HuH-7.5 (cell line): ENCODE data around the gene ATXN7.
A peak's percentile ranks its signal among the peaks of the same experiment; 100 is the strongest.

Experiments used
- DNase-seq: peaks from one replicate; pipeline ENCODE4 v3.0.0; 2011; ENCODE audit warnings: low spot score

The ATXN7 gene

DNA sequence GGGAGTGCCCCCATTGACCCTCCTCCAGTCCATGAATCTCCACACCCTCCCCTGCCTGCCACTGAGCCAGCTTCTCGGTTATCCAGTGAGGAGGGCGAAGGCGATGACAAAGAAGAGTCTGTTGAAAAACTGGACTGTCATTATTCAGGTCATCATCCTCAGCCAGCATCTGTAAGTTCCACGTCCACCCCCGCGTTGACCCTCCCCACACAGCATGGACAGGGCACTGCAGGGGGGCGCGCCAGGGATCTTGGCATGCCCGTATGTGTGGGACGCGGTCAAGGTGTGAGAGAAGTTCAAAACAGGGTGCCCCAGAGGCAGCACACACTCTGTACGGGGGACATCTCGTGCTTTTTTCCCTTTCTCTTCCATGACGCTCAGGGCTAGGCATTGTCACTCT lies 126.5 kb downstream of the ATXN7 start:
- DNase-seq: no peak

DNA sequence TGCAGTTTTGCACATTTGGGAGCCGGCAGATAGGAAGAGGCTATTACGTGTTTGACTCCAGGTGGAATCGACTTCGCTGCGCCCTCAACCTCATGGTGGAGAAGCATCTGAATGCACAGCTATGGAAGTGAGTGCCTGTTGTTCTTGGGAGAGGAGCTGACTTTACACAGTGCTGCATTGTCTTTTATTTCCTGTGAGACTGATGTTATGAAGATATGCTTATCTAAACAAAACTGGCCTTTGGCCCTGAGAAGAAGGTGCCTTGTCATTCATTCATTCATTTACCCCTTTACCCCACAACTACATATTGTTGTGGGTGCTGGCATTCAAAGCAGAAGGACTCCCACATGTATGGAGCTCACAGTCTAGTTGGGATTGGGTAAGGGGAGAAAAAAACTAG lies 127.1 kb downstream of the ATXN7 start:
- DNase-seq: no peak

DNA sequence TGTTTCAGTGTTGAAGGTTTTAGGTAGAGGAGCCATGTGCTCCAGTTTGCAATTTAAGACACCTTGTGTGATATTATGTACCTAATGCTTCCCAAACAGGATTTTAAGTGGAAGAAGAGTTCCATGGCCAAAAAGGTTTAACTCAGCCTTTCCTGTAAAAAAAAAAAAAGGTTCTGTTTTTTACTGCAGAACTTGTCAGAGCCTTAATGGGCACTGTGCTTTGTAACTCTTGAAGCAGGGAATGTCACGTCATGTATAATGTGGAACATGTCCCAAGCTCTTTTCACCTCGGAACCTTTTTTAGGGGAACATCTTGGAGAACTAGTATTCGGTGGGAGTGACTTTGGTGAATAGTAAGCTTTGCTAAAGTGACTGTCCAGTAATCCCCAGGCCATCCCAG lies 128.0 kb downstream of the ATXN7 start:
- no peak for DNase-seq

DNA sequence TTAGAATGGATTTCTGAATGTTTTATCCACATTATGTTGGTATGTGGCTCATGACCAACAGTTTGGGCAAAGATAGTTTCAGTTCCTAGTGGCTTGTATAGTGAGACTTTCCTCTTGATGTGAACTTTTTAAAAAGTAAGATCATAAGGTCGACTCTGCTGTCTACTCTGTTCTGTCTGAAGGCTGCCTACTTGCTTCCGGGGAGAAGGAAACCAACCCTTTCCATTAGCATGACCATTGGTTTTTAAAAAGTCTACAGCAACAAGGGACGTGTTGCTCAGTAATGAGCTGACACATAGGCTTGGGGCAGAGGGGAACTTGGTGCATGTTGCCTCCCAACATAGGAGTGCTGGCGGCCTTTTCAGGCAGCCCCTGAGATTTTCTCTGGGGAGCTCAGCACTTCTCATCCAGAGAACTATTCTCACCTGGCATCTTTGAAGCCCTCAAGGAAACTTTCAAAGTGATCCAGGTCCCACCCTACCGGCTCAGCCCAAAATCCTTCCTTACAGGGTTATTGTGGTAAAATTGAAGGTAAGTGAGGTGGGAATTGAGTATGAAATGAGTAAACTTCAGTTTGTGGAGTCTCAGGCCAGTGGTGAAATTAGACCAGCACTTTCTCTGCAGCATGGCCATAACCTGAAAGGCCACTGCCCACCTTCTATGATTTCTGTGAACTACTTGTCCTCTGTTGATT lies 129.0 kb downstream of the ATXN7 start:
- DNase-seq: no peak

DNA sequence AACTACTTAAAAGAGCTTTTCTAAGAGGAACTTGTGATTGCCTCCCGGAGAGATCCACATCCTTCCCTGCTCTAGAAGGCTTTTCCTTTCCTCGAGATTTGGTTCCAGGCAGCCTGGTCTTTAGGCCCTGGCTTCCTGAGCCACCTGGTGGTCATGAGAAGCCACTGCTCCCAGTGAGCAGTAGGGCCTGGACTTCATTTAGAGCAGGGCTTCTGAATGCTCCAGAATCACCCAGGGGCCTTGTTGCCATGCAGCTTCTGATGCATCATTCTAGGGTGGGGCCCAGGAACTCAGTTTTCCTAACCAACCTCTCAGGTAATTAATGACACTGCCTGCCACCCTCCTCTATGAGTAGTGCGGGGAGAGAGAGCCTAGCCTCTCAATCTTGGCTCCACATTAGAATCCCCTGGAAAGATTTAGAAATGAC lies 130.0 kb downstream of the ATXN7 start:
- peak; percentile 93 for DNase-seq

DNA sequence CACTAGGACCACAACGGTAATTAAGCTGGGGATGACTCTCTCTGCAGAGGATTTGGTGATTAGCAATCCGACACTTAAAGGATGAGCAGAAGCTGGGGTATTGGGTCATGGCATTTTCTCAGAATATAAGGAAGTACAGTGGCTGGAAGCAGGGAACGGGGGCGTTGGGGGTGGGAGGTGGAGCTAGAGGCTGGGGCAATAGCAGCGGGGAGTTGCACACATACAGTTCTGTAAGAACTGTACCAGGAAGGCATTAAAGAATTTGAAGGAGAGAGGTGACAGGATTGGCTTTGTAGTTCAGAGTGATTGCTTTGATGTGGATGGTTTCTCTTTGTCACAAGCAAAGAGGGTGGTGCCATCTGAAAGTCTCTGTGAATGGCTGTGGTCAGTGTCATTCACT lies 131.4 kb downstream of the ATXN7 start:
- DNase-seq: no peak

DNA sequence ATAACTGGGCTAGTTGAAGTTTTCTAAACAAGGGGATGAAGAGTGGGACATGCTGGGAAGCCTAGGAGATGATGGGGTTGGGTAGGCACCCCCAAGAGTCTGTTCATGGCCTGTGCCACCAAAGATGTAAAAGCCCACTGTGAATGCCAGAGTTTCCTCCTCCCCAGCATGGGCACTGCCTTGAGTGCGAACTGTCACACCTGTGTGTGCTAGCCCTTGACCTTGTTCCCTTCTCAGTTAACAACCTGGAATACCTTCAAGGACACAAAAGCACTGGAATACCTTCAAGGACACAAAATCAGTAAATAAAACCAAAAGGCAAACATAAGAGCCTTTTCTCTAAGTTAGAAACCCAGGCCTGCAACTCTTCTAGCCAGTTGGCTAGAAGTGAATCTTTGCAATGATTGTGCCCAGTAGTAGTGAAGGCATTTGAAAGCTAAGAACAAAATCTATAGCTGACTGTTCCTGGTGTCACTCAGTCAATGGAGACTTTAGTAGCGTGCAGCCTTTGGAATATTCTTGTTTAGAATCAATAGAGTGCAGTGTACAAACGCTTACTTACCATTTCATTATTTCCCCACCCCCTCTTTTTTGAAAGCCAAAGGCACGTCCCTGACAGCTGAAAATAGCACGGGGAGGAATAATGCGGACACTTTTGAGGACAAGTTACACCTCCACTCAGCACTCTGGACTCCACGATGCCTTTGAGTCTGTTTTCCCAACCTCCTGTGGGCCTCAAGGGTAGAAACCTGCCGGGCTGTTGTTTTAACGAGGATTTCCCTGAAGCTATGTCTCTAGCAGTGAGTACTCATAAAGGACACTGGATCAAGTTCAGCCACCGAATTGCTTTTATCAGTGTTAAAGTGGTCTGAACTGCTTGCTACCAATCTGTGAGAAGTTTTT lies 135.4 kb downstream of the ATXN7 start:
- DNase-seq: no peak

DNA sequence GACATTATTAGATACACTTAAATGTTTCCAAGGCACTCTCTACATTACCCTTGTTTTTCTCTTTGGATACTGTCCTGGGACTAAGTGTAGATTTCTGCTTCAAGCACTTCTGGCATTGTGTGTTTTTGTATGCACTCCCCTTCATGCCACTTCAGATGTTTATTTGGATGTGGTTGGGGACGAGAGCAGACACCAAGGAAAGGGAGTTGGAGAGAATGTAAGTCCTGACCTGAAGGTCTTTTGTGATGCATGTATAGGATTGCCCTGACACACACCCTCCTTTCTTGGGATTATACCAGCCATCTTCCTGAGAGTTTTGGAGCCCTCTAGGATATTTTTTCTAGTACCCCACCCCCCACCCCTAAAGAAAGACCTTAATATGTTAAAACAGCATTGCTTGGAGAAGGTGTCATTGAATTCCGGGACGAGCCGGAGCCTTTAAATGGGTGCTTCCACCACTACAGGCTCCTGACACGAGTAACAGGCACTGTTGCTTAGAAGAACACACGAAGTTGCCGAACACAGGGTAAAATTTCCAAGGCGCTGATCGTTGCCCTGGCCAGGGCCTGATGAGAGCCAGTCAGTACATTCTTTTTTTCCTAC lies 136.9 kb downstream of the ATXN7 start:
- no peak for DNase-seq

DNA sequence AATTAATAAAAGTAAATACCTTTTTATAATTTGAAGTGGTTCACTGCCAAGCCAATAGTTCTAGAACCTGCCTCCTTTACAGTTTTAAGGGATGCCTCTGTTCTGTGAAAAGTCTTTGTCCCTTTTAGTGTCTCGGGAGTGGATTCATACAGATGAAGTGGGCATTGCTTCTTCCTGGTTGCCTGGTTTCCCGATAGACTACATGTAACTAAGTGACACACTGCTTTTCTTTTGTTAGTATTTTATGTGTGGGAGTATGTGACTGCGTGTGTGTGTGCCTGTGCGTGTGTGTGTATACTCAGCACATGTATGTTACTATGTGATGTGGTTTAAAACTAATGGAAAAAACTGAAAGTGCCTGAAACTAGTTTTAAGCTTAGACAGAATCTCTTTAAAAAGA lies 138.6 kb downstream of the ATXN7 start:
- no peak for DNase-seq

DNA sequence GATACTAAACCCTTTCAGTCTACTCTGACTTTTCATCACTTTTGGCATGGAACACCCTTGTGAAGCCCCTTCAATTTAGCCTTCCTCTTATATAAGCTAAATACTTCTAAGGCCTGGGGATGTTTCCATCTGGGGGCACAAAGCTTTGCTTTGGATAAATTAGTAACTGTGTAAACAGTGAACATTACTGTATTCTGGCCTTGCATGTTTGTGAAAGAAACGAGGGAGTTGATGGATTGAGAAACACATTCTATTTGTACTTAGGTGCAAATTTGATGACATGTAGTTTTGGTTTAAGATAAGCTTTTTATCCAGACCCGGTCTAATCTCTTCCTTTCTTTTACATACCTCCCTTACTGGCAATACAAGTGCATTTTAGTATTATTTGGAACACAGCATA lies 139.9 kb downstream of the ATXN7 start:
- no peak for DNase-seq

DNA sequence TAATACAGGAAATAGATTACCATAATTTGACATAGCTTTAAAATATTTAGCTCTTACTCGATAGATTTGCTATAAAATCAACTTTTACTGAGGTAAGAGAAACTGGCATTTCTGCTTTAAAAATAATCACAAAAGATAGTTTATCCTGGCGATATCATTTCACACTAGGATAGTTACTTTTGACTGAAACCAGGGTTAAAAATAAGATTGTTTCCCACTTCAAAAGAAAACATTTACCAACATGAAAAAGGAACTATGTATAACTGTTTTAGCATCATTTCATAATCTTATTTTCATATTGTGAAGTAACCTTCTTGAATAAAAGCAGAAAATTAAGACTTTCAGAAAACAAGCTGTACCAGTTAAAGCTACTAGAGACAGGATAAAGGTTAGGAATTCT lies 144.3 kb downstream of the ATXN7 start:
- DNase-seq: no peak

DNA sequence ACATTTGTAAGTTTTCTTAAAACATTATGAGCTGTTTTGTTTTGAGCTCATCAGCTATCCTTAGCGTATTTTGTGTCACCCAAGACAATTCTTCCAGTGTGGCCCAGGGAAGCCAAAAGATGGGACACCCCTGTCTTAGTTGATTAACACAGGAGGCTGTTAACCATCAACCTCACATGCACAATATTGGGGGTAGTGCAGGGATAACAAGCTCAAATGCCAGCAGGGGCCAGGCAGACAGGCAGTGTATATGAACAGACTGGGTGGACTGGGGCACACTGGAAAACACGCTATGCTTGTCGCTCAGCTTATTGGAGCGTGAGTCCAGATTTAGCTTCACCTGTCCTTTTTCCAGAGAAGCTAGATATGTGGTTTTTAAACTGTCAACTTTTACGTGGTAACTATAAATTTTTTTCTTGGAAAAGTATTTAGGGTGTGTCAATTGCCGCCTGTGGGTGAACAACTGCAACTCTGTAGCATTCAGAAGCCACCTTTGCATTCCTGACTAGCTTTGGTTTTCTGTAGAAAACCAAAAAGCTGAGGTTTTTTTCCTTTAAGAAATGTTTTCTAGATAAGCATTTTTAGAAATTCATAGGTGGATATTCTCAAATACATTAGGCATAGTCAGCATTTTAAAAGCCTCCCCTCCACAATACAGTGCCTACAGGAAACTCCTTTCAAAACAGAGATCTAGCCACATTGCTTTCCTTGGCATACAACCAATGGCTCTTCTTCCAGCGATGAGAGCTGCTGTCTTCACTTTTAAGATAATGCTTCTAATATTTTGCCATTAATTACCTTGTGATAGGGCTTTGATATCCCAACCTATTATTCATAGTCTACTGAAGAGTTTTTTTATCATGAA lies 145.1 kb downstream of the ATXN7 start:
- no peak for DNase-seq

DNA sequence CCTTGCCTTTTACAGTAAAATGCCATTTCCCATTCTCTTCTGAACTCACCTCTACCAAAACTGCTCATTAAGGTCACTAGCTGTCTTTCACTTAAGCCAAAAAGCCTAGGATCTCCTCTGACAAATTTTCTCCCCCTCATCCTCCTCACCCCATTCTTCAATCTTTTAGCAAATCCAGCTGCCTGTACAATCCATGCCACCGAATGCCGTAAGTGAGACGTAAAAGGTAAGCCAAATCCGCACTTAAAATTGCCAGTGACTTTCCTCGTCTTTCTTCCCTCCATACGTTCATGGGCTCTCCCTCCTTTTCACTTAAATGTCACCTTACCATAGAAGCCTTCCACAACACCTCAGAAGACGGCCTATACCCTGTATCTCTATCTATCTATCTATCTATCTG lies 145.9 kb downstream of the ATXN7 start:
- DNase-seq: no peak

DNA sequence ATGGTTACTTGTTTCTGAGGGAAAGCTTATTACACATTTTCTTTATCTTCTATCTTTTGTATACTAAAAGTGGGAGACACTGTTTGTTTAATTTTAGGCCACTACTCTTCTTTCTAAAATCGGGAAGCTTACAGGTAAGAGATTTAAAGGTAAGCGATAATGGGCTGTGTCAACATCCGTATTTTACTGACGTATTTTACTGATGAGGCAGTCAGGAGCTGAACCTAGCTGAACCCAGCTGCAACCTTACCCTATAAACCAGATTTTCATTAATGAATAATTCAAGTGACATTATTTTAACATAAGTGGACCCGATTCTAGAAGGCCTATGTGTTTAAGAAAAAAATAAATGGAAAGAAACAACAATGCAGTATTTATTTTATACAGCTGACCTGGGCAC lies 146.5 kb downstream of the ATXN7 start:
- no peak for DNase-seq

DNA sequence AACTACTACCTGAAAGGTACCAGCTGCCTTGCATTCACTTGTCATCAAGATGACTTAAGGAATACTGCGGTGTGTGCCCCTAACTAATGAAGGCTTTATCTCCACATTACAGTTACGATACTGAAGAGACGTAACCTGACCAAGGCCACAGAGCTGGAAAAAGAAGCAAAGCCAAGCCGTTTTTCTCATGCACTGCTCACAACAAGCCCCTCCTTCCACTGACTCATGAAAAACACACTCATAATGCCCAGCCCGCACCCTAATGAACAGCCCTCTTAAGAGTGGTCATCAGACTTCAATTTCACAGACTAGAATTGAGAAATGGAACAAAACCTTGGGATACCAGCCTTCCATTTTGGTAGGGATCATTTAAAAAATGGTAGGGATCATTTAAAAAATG lies 148.0 kb downstream of the ATXN7 start:
- DNase-seq: no peak

DNA sequence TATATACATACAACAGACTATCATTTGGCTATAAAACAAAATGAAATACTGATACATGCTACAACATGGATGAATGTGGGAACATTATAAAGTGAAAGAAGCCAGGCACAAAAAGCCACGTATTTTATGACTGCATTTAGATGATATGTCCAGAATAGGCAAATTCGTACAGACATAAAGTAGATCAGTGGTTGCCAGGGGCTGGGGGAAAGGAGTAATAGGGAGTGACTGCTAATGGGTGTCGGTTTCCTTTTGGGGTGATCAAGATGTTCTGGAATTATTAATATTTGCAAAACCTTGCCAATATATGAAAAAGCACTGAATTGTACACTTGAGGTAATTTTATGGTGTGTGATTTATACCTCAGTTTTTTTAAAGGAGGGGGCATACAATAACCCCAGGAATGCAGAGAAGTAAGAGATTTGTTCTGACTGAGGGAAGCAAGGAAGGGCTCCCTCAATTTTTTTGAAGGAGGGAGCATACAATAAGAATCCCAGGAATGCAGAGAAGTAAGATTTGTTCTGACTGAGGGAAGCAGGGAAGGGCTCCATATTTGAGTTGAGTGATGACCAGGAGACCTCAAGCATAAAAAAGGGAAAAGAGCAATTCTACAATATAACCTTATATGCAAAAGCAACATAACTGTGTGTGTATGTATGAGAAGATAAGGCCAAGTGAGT lies 153.4 kb downstream of the ATXN7 start:
- DNase-seq: no peak

DNA sequence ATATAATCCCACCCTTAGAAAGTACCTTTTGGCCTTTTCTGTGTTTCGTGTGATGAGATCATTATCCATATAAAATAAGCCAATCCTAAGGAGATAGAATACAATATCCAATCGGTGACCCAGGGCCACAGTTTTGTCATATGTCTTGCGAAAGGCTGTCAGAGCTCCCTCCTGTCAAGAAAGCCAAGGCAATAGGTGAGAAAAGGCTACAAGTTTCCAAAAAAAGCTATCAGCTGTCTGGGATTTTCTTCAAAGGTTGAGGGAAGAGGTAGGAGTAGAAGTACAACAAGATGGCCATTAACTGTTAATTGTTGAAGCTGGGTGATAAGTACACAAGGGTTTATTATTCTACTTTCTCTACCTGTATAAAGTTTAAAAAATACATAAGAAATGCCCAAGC lies 155.6 kb downstream of the ATXN7 start:
- no peak for DNase-seq

DNA sequence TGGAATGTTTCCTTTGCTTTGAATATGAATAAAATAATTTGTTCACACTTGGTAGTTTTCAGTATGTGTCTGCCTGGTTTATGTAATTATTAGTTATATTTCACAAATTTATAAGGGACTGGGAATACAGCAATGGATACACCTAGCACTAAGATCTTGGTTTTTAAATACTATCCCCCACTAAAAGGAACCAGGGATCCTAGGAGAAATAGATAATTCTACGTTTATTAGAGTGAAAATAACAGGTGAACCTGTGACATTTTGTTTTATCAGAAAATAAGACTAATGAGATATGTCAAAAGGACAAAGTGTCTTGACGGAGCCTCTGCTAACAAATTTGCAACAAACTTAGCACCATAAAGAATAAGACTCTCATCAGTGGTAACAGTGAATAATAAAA lies 156.2 kb downstream of the ATXN7 start:
- DNase-seq: no peak

DNA sequence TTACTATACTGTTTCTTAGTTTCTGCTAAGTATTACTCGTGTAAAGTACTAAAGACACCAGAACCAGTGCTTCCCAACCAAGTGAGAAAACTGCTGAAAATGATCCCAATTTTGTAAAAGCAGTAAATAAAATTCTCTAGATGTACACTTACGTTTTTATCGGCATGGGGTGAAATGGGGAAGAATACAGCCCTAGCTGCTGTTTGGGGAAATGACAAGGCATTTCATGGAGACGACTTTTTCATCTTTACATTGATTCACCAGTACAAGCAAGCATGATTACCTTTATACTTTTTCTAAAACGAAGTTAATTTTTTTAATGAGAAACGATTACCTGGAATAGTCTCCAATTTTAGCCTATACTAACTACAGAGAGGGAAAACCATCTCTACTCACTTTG lies 158.3 kb downstream of the ATXN7 start:
- peak; percentile 20 for DNase-seq

DNA sequence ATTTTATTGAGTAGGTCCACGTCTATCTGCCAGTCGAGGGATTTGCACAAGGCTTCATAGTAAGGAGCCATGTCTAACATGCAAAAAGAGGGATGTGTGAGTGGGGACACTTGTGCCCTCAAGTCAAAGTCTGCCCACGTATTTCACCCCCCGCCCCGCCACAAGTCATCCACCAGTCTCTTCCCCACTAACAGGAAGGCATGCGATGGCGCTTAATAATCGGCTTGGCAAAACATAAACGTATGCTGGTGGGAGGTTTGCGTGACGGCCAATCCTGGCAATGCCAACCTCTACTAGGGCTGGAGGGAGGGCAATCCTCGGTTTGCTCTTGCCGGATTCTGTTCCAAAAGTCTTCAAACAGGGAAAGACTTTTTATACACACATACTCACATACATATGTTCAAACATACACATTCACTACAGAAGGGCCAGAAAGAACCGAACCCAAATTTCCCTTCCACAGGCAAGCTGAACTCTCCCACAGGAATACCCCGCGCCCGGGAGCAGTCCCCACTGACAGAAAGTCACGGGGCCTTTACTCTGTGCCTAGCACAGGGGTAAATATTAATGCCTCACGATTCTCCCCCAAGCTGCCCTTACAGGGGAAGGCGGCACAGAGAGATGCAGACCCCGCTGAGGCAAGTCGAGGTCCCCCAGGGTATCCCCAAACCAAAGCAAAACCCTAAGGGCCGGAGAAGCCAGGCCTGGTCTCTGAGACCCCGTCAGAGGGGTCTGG lies 159.0 kb downstream of the ATXN7 start:
- DNase-seq: peak; percentile 22
